ENCODE data around the gene BAIAP2L1.

BAIAP2L1 gene

DNA sequence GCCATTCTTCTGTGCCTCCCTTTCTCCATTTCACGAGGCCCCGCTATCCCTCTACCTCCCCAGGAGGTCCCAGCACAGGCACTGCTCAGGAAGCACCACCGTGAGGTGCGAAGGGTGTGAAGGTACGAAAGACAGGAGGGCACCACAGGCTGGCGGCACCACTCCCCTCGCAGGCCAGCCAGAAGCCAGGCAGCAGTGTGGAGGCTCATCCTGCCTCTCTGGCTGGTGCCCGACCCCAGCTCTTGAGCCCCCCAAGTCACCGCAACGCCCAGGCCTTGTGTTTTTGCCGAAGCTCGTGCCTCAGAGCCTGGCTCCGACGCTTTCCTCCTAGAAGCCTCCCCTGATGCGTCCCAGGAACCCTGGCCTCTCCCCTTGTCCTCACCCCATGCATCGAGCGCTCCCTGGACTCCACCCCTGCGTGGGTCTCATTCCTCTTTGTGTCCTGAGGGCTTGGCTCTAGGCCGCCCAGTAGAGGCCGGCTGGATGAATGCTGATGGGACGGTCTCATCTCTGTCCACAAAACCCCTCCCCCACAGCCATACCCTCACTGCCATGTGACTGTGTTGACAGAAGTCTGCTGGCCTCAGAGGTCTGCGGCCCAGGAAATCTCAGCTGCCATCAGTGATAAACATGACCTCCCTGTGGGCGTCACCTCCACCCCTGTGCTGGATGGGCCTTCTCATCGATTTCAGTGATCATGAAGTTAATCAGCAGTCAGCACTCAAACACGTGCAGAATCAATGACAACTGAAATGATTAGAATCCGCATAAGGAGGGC, 100.1 kb downstream of the BAIAP2L1 start:
- TF ChIP-seq JUND (IDR thresholded peaks at IDR 0.05; ENCODE audit: low read depth): no peak
- no peak for DNase-seq (ENCODE audit: low read depth in 1 of 2, low spot score in 1 of 2)
- in situ Hi-C loops (cut with HindIII; ENCODE audit: low pct_unique_long_range_greater_than_20kb, low sequenced_read_pairs): no loop called here

DNA sequence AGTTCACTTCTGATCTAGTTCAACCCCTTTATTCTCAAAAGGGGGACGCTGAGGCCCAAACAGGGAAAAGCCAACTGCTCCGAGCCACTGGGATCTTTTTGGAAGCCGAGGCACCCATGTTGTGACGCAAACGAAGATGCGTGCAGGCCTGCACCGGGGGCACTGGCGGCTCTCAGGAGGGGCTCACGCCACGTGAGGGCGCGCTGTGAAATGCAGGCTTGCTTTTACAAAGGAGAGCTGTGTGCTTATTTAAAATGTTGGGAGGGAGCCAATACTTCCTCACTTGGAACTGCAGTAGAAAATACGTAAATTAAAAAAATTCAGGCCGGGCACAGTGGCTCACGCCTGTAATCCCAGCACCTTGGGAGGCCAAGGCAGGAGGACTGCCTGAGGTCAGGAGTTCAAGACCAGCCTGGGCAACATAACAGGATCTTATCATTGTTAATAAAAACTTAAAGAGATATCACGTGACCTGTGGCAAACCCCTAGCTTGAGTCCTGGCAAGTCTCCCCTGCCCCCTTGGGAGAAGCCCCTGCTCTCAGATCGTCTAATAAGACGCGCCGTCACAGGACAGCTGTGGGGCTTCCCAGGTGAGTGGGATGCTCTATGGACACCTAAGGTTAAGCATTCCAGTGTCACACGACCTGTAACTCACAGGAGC, 103.1 kb downstream of the BAIAP2L1 start:
- no peak for DNase-seq (ENCODE audit: low read depth in 1 of 2, low spot score in 1 of 2)
- no peak for TF ChIP-seq JUND (IDR thresholded peaks at IDR 0.05; ENCODE audit: low read depth)
- in situ Hi-C loops (cut with HindIII; ENCODE audit: low pct_unique_long_range_greater_than_20kb, low sequenced_read_pairs): no loop called here

DNA sequence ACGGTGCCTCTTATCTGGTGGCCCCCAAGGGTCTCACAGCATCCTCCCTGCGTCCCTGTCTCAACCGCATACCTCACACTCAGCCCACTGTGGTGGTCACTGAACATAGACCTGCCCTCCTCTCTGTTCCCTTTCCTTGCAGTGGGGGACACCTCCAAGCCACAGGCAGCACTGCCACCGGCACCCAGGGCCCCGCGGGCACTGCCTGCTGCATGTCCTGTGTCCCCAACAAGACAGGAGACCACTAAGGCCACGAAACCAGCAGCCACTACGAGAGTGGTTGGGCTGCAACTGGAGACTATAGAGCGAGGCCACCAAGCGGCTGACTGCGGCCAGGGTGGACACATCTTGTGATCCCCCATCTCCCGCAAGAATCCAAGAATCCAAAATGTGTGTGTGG, 104.1 kb downstream of the BAIAP2L1 start:
- DNase-seq (ENCODE audit: low read depth in 1 of 2, low spot score in 1 of 2): no peak
- no peak for TF ChIP-seq JUND (IDR thresholded peaks at IDR 0.05; ENCODE audit: low read depth)
- in situ Hi-C loops (cut with HindIII; ENCODE audit: low pct_unique_long_range_greater_than_20kb, low sequenced_read_pairs): no loop called here

DNA sequence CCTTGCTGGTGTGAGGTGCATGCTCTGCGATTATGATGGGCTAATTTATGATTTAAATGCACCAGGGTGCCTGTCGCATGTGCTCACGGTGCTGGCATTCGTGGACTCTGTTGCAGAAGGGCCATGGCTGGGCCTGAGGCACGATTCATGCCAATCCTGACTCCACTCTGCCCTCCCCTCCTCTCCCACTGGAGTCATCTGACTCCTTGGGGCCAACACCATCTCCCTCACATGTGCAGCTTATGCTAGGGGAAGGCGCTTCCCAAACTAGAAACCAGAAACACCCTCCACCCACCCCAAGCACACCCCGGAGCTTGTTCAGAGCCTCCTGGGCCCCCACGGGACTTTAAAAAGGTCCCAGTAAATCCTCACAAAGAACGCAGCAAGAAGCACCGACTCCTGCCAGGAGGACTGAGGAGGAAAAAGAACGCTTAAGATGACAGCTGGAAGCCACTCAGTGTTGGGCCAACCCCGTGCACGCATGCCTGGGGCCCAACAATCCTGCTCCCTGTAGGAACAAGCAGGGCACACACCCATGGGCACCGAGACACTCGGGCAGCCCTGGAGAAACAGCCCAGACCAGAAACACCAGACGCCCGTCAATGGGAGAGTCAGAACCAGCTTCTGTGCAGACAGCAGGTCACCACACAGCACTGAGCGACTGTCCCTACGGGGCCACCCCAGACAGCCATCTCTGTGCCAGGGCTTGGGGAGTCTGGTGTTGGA, 105.3 kb downstream of the BAIAP2L1 start:
- in situ Hi-C loops (cut with HindIII; ENCODE audit: low pct_unique_long_range_greater_than_20kb, low sequenced_read_pairs): no loop called here
- peak; percentile 35 to 76 for DNase-seq (ENCODE audit: low read depth in 1 of 2, low spot score in 1 of 2)
- TF ChIP-seq JUND (IDR thresholded peaks at IDR 0.05; ENCODE audit: low read depth): no peak

DNA sequence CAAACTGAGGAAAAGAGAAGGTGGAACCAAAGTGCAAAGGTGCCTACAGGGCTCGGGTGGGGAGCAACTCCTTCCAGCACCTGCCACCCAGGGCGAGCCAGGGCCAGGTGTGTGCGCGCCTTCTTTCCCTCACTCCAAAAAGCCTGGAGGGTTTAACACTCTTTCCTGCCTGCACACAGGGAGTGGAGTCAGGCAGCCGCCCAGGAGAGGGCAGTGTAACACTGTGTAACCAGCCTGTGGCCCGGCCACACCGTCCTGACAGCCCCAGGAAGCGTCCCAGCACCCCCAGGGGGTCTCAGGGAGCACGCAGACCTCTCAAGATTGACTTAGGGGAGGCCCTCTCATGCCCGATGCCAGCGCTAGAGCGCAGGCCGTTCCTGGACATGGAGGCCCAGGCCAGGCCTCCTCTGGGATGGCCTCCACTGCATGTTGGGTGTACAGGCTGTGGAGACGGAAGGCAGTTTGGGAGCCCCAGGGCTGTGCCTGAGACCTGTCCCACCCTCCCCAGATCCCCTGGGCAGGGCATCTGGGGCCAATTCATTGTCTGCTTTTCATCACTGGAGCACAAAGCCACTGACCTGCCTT, 106.0 kb downstream of the BAIAP2L1 start:
- in situ Hi-C loops (cut with HindIII; ENCODE audit: low pct_unique_long_range_greater_than_20kb, low sequenced_read_pairs): no loop called here
- no peak for TF ChIP-seq JUND (IDR thresholded peaks at IDR 0.05; ENCODE audit: low read depth)
- peak; percentile 80 for DNase-seq (ENCODE audit: low read depth in 1 of 2, low spot score in 1 of 2)

DNA sequence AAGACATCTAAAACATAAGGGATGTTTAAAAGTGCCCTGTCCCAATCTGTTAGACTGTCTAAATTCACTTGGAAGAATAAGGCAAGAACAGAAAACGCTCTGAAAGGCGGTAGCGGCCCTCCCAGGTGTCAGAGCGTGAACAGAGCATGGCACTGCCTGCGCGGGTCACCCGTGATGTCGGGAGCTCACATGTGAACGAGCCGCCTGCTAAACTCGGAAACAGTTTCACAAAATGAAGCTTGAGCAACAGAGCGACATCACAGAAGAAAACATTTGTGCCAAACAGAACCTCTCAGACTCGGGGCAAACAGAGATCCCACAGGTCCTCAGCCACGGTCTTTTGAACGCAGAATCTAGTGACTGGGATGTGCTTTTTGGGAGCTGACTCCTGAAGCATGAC, 106.6 kb downstream of the BAIAP2L1 start:
- in situ Hi-C loops (cut with HindIII; ENCODE audit: low pct_unique_long_range_greater_than_20kb, low sequenced_read_pairs): no loop called here
- DNase-seq (ENCODE audit: low read depth in 1 of 2, low spot score in 1 of 2): no peak
- no peak for TF ChIP-seq JUND (IDR thresholded peaks at IDR 0.05; ENCODE audit: low read depth)

- in situ Hi-C loops (cut with HindIII; ENCODE audit: low pct_unique_long_range_greater_than_20kb, low sequenced_read_pairs): no loop called here
- TF ChIP-seq JUND (IDR thresholded peaks at IDR 0.05; ENCODE audit: low read depth): no peak
- DNase-seq (ENCODE audit: low read depth in 1 of 2, low spot score in 1 of 2): no peak
These were observed 107.1 kb downstream of the BAIAP2L1 start for GRCh38 chr7:98293746-98294145.

GRCh38 chr7:98293265-98293664, 107.6 kb downstream of the BAIAP2L1 start:
- in situ Hi-C loops (cut with HindIII; ENCODE audit: low pct_unique_long_range_greater_than_20kb, low sequenced_read_pairs): no loop called here
- no peak for TF ChIP-seq JUND (IDR thresholded peaks at IDR 0.05; ENCODE audit: low read depth)

GRCh38 chr7:98291717-98292116, 109.2 kb downstream of the BAIAP2L1 start:
- DNase-seq (ENCODE audit: low read depth in 1 of 2, low spot score in 1 of 2): no peak

More at GRCh38 chr7:98293265-98293664, 107.6 kb downstream of the BAIAP2L1 start:
- no peak for DNase-seq (ENCODE audit: low read depth in 1 of 2, low spot score in 1 of 2)

DNA sequence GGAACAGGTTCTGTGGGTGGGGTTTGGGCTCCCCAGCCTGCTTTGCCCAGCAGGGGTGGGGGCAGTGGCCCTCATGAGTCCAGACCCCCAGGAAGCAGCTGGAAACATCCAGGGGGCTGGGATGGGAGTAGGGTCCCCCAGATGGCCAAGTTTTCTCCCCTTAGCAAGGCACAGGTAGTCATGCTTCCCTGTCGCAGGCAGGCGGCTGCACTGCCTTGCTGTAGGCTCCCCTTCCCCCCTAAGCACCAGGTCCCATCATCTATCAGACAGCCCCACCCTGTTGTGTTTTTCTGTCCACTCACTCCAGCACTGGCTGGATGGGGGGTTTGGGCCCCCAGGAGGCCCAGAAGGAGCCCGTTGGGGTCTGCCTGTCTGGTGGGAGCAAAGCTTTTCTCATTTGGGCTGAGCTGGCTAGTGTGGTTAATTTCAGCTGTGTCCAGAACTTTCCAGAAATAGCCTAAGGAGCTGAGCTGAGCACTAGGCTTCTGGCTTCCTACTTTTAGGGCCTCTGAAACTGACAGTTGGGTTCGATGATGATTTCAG, 111.5 kb downstream of the BAIAP2L1 start:
- no peak for TF ChIP-seq JUND (IDR thresholded peaks at IDR 0.05; ENCODE audit: low read depth)
- DNase-seq (ENCODE audit: low read depth in 1 of 2, low spot score in 1 of 2): no peak
- in situ Hi-C loops (cut with HindIII; ENCODE audit: low pct_unique_long_range_greater_than_20kb, low sequenced_read_pairs): no loop called here

More at GRCh38 chr7:98291717-98292116, 109.2 kb downstream of the BAIAP2L1 start:
- in situ Hi-C loops (cut with HindIII; ENCODE audit: low pct_unique_long_range_greater_than_20kb, low sequenced_read_pairs): no loop called here
- no peak for TF ChIP-seq JUND (IDR thresholded peaks at IDR 0.05; ENCODE audit: low read depth)

DNA sequence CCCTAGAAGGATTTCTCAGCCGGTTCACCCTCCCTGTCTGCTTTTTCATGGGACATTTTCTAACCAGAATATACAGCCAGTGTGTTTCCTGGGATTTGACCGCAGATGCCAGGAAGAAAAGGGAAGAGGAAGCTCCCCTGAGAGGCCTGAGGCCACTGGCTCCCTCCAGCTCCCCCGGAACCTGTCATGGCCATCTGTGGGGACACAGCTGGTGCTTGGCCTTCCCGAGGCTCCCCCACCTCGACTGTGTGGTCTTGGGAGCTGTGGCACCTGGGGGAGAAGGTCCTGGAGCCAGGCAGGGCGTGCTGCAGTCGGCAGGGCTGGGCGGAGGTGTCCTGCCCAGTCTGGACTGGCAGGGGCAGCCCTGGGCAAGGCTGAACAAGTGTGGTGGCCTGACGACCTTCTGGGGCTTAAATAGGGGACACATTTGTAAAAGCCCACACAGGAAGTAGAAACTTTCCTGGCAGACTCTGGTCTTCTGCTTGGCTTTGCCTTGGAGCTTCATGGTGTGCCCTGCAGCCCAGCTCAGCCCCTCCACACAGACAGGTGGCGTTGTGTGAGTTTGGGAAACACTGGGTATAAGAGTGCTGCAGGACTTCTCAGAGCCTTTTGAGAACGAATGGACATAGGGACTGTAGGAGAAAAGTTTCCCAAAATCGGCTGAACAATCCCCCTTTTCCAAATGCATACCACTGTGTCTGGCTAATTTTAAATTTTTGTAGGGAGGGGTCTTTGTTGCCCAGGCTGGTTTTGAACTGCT, 112.6 kb downstream of the BAIAP2L1 start:
- in situ Hi-C loops (cut with HindIII; ENCODE audit: low pct_unique_long_range_greater_than_20kb, low sequenced_read_pairs): no loop called here

More for the DNA sequence above, 112.6 kb downstream of the BAIAP2L1 start:
- no peak for DNase-seq (ENCODE audit: low read depth in 1 of 2, low spot score in 1 of 2)
- TF ChIP-seq JUND (IDR thresholded peaks at IDR 0.05; ENCODE audit: low read depth): no peak

Measured in T47D (cell line).